ENCODE measurements around the gene IL7R.

Gene IL7R

GRCh38 chr5:35904443-35905132 lies 47.9 kb downstream of the IL7R start:
- no peak for TF ChIP-seq CTCF (IDR thresholded peaks at IDR 0.05; ENCODE audit: borderline replicate concordance, control extremely low read depth, extremely low read depth, insufficient read depth, missing control alignments)
- peak; percentile 53 for DNase-seq (ENCODE audit: low spot score)
- in situ Hi-C loops (cut with MboI; ENCODE audit: low sequenced_read_pairs, unreplicated experiment): no loop called here

- no peak for DNase-seq (ENCODE audit: low spot score)
- in situ Hi-C loops (cut with MboI; ENCODE audit: low sequenced_read_pairs, unreplicated experiment): no loop called here
- TF ChIP-seq CTCF (IDR thresholded peaks at IDR 0.05; ENCODE audit: borderline replicate concordance, control extremely low read depth, extremely low read depth, insufficient read depth, missing control alignments): no peak
Observed at GRCh38 chr5:35908228-35908627, 51.5 kb downstream of the IL7R start.

- in situ Hi-C loops (cut with MboI; ENCODE audit: low sequenced_read_pairs, unreplicated experiment): no loop called here
- DNase-seq (ENCODE audit: low spot score): no peak
- no peak for TF ChIP-seq CTCF (IDR thresholded peaks at IDR 0.05; ENCODE audit: borderline replicate concordance, control extremely low read depth, extremely low read depth, insufficient read depth, missing control alignments)
Observed at GRCh38 chr5:35908814-35909213, 52.1 kb downstream of the IL7R start.

GRCh38 chr5:35919191-35919590 lies 62.5 kb downstream of the IL7R start:
- no peak for DNase-seq (ENCODE audit: low spot score)
- TF ChIP-seq CTCF (IDR thresholded peaks at IDR 0.05; ENCODE audit: borderline replicate concordance, control extremely low read depth, extremely low read depth, insufficient read depth, missing control alignments): no peak
- in situ Hi-C loops (cut with MboI; ENCODE audit: low sequenced_read_pairs, unreplicated experiment): no loop called here

- in situ Hi-C loops (cut with MboI; ENCODE audit: low sequenced_read_pairs, unreplicated experiment): loop anchor here (10.0 kb wide), 2 partner anchors 146 to 826 kb away; no protein-coding TSS in a partner anchor
- no peak for DNase-seq (ENCODE audit: low spot score)
- TF ChIP-seq CTCF (IDR thresholded peaks at IDR 0.05; ENCODE audit: borderline replicate concordance, control extremely low read depth, extremely low read depth, insufficient read depth, missing control alignments): no peak
Observed at GRCh38 chr5:35920890-35921289, 64.2 kb downstream of the IL7R start.

GRCh38 chr5:35921930-35922329 lies 65.2 kb downstream of the IL7R start:
- no peak for TF ChIP-seq CTCF (IDR thresholded peaks at IDR 0.05; ENCODE audit: borderline replicate concordance, control extremely low read depth, extremely low read depth, insufficient read depth, missing control alignments)
- DNase-seq (ENCODE audit: low spot score): no peak
- in situ Hi-C loops (cut with MboI; ENCODE audit: low sequenced_read_pairs, unreplicated experiment): loop anchor here (10.0 kb wide), 2 partner anchors 147 to 827 kb away; no protein-coding TSS in a partner anchor

Data from GM13976 (cell line).